HG02884 (cell line): ENCODE results near the gene SMAD2.

ENCODE experiments used
- ATAC-seq: cut with Tn5 transposase; IDR thresholded peaks from one replicate; pipeline ENCODE4 v1.9.1; 2021; ENCODE audit warnings: mild to moderate bottlenecking, moderate library complexity; ENCODE audit not compliant: unreplicated experiment

The SMAD2 gene

GRCh38 chr18:47899107-47899840, 31.2 kb downstream of the SMAD2 start:
- no peak for ATAC-seq

- ATAC-seq = no peak
Measured at GRCh38 chr18:47898696-47899095, 31.8 kb downstream of the SMAD2 start.

GRCh38 chr18:47898055-47898454, 32.4 kb downstream of the SMAD2 start:
- ATAC-seq = no peak

GRCh38 chr18:47895565-47896250, 34.8 kb downstream of the SMAD2 start:
- no peak for ATAC-seq

GRCh38 chr18:47893939-47894699, 36.3 kb downstream of the SMAD2 start:
- ATAC-seq = no peak

- no peak for ATAC-seq
Measured at GRCh38 chr18:47893047-47893446, 37.4 kb downstream of the SMAD2 start.

GRCh38 chr18:47888156-47888555, 42.3 kb downstream of the SMAD2 start:
- ATAC-seq = no peak

GRCh38 chr18:47887227-47887626, 43.2 kb downstream of the SMAD2 start:
- no peak for ATAC-seq

GRCh38 chr18:47883771-47884413, 46.6 kb downstream of the SMAD2 start:
- ATAC-seq = no peak

- no peak for ATAC-seq
Measured at GRCh38 chr18:47882641-47883040, 47.8 kb downstream of the SMAD2 start.

- no peak for ATAC-seq
Measured at GRCh38 chr18:47881752-47882455, 48.6 kb downstream of the SMAD2 start.

- ATAC-seq = no peak
Measured at GRCh38 chr18:47881042-47881441, 49.4 kb downstream of the SMAD2 start.

GRCh38 chr18:47877892-47878291, 52.6 kb downstream of the SMAD2 start:
- no peak for ATAC-seq

GRCh38 chr18:47876813-47877212, 53.6 kb downstream of the SMAD2 start:
- no peak for ATAC-seq

- ATAC-seq = no peak
Measured at GRCh38 chr18:47873625-47874024, 56.8 kb downstream of the SMAD2 start.

GRCh38 chr18:47872426-47872825, 58.0 kb downstream of the SMAD2 start:
- no peak for ATAC-seq

GRCh38 chr18:47871288-47871687, 59.2 kb downstream of the SMAD2 start:
- no peak for ATAC-seq

GRCh38 chr18:47870605-47871004, 59.9 kb downstream of the SMAD2 start:
- no peak for ATAC-seq

- ATAC-seq = no peak
Measured at GRCh38 chr18:47868744-47869143, 61.7 kb downstream of the SMAD2 start.

GRCh38 chr18:47865183-47865582, 65.3 kb downstream of the SMAD2 start:
- no peak for ATAC-seq

GRCh38 chr18:47863041-47863440, 67.4 kb downstream of the SMAD2 start:
- no peak for ATAC-seq
